Stimulated activated CD4-positive, alpha-beta T cell treated with anti-CD3 and anti-CD28 coated beads, Interleukin-15, amount 100 ng/mL, for 1 hour (primary cell): ENCODE results near the gene FGF2.
"Not testable (repeated sequence)": the region's sequence is repeated elsewhere in the genome, so short reads cannot be mapped to it uniquely, and the experiment has no call there.

ENCODE experiments used
- DNase-seq, 2 donors: peaks; one replicate each; pipeline ENCODE4 v3.0.0-alpha.2; 2020; ENCODE audit warnings: low read depth in 1 of 2, low spot score in 1 of 2

Gene FGF2

DNA sequence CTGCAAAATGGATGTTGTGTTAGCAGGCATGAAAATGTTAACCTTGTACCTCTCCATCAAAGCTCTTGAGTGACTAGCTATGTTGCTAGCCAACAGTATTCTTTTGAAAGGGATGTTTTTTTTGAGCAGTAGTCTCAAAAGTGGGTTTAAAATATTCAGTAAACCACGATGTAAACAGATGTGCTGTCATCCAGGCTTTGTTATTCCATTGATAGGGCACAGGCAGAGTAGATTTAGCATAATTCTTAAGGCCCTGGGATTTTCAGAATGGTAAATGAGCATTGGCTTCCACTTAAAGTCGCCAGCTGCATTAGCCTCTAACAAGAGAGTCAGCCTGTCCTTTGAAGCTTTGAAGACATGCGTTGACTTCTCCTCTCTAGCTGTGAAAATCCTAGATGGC is 18.4 kb downstream of the FGF2 start:
- DNase-seq: no peak

DNA sequence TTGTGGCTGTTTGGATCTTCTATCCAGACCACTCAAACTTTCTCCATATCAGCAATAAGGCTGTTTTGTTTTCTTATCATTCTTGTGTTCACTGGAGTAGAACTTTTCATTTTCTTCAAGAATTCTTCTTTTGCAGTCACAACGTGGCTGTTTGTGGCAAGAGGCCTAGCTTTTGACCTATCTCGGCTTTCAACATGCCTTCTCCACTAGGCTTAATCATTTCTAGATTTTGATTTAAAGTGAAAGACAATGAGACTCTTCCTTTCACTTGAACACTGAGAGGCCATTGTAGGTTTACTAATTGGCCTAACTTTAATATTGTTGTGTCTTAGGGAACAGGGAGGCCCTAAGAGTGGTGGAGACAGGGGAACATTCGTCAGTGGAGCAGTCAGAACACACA is 19.1 kb downstream of the FGF2 start:
- no peak for DNase-seq

DNA sequence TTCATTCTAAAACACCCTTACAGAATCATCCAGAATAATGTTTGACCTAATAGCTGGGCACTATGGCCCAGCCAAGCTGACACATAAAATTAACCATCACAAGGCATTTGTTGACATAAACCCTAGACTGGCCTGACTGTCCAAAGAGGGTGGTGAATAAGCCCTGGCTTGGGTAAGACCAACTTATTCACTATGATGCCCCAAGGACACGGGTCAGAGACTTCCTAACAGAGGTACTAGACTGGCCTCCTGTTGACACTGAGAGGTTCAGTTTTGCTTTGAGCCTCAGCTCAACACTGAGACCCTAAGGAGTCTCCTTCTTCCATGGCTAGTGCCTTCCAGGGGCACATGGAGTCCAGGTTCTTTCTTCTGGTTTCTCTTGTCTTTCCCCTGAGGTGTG is 21.3 kb downstream of the FGF2 start:
- no peak for DNase-seq

DNA sequence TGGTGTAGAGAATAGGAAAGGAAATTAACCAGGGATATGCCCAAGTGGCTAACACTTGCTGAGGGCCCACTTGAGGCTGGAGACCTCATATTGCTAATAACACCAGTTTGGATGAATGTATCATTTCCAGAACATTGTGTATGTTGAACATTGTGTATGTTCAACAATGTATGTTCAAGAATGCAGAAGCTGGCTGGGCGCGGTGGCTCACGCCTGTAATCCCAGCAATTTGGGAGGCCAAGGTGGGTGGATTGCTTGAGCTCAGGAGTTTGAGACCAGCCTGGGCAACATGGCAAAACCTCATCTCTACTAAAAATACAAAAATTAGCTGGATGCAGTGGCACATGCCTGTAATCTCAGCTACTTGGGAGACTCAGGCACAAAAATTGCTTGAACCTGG is 23.2 kb downstream of the FGF2 start:
- DNase-seq: not testable (repeated sequence)

DNA sequence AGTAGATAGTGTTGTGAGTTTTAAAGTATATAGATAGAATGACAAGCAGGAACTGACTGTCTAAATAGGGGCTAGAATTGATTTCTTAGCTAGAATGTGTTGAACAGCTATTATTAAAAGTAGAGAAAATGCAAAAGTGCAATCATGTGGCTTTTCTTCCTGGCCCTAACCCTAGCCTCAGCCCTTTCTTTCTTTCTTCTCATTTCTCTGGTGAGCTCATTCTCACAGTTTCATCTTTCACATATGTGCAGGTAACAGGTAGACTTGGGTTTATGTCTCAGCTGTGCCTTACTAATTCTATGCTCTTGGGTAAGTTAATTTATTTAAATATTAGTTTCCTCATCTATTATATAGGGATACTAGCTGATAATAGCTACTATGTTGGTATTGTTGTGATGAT is 24.9 kb downstream of the FGF2 start:
- DNase-seq: no peak

DNA sequence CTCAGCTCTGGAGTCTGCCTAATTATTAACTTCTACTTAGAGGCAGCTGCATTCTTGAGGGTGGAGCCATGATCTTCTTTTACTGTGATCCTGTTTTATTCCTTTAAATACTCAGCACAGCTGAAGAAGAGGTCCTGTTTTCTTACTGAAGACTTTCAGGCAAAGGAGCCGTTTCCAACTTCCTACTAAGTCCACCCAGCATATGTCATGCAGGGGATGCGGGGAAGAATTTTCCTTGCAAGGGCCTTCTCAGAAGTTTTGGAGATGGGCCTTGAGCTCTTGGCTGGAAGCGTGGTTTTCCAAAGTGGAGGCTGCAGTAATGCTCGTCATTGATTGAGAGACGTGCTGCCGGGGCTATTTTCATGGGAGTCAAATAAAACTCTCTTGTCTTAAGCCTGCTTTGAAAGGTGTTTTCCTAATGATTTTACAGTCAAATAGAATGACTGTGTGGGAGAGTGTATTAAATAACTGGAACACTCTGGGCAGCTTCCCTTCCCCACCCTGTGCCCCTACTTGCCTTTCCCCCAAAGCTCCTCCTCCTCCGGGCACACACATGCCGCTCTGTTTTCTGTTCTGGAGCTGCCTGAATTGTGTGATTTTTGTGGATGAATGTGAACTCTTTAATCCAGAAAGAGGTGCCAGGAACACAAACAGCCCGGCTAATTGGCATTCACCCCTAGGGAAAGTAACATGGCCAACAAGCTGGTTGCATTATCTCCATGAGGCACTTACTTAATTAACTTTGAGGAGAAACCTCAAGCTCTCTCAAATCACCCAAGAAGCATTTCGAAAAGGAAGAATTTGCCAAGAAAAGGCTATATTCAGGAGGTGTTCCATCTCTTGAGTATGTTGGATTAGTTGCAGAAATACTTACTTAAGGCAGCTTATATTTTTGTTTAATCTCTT is 28.1 kb downstream of the FGF2 start:
- DNase-seq: no peak

DNA sequence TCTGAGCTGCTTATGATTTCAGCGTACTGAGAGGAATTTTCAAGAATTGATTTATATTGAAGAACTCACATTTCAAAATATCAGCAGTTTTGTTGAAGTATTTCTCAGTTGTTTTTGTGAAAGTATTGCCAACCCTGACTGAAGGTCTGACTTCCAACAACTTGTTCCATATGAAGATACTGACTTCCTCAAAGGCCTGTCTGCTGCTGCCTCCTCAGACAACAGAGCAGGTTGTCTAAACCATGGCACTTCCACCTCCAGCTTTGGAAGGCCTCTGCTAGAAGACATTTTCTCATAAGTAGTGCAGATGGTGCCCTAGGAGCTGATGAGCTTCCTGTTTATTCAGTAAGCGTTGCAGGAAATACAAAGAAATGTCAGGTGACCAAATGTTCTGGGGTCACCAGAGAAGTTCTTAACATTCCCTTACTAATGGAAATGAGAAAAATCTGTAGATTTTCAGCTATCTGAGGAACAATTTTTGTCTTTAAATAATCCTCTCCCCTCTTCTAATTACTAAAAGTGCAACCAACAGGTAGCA is 28.8 kb downstream of the FGF2 start:
- DNase-seq: no peak

DNA sequence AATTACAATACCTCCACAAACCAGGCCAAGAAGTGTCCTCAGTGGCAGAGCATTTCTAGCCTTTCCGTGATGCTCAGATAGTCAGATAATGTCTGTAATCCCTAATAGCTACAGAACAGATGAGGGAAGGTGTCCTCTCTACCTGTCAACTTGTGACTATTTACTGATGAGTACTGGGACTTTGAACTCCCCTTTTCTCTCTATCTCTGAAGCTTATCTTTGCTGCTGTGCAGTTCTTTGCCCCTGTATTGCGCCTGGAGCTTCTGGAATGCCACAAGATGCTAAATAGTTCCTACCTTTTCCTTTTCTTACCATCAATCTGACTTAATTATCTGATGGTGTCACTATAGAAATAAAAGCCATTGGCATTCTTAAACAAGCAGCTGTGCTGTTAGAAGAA is 30.5 kb downstream of the FGF2 start:
- DNase-seq: no peak

DNA sequence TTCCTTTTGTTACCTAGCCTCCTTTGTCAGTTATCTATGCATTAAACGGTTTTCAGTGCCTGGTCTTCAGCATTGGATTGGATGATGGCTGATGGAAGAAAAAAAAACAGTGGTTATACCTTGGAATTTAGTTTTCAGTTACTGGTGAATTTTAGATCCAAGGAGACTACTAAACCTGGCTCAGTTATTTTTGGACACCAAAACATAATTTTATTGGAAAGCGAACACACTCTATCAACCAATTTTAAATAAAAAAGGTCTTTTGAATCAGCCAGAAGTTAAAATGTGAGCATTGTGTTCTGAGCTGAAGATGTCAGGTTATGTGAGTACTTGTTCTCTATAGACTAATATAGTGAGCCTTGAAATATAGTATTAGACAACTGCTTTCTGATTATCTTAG is 32.1 kb downstream of the FGF2 start:
- no peak for DNase-seq

DNA sequence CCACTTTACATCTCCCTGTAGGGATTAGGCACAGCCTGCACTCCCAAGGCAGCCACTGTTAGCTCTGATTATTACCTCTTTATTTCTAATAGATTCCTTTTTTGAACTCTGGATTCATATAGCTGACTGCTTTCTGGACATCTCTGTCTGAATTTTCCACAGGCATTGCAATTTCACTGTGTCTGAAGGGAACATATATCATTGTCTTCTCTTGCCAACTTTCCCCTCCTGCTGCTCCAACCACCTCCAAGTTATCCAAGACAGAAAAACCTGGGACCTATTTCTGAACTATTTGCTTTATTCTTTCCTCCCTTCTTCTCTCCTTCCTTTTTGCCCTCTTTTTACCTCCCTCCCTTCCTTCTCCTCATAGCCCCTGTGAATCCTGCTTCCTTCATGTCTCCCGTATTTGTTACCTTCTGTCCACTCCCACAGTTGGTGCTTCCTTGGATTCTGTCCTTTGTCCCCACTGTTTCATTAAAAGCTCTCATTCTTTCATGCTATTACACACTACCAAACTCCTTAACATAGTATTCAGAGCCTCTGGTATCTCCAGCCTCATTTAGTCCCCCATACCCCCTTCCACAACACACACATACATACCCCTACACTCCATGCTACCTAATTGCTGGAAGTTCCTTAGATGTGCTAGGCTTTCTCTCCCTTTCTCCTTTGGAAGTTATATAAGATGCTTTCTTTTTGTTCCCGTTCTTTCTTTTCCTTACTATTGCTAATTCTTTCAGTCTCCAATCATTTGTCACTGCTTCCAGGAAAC is 34.7 kb downstream of the FGF2 start:
- DNase-seq: no peak

DNA sequence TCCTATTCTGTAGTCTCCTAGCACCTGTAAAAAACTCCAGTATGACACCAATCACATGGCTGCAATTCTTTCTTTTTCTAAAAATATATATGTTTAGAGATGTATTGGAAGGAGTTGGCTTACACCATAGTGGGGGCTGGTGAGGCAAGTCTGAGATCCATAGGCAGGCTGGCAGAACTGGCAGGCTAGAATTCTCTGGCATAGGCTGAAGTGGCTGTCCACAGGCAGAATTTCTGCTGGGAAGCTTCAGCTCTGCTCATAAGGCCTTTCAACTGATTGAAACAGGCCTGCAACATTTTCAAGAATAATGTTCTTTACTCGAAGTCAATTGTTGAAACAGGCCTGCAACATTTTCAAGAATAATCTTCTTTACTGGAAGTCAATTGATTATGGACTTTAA is 37.0 kb downstream of the FGF2 start:
- no peak for DNase-seq

DNA sequence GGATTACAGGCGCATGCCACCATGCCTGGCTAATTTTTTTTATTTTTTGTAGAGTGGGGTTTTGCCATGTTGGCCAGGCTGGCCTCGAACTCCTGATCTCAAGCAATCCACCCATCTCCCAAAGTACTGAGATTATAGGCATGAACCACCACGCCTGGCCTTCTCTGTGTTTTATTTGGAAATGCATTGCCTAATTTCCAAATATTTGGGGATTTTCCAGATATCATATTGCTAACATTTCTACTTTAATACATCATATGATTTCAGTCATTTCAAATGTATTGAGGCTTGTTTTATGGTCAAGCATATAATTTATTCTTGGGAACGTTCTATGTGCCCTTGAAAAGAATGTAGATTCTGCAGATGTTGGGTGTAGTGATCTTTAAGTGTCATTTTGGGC is 38.8 kb downstream of the FGF2 start:
- DNase-seq: no peak

DNA sequence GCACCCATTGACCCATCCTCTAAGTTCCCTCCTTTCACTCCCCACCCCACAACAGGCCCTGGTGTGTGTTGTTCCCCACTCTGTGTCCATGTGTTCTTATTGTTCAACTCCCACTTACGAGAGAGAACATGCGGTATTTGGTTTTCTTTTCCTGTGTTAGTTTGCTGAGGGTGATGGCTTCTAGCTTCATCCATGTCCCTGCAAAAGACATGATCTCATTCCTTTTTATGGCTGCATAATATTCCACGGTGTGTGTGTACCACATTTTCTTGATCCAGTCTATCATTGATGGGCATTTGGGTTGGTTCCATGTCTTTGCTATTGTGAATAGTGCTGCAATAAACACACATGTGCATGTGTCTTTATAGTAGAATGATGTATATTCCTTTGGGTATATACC is 41.6 kb downstream of the FGF2 start:
- not testable (repeated sequence) for DNase-seq

DNA sequence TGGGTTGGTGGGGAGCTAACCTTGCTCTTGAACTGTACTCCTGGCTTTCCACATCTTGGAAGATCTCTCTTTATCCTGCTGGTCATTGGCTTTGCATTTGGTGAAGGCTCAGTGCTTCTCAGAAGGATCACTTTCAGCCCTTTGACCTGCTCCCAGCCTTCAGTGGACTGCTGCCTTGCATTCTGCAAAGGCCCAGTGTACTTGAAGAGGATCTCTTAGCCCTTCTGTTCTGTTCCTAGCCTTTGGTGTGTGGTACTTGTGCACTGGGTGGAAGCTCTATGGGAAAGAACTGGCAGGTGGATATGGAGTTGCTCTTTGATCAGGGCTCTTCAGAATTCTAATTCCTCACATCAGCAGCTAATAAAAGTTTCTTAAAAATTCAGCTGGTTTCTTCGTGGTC is 46.5 kb downstream of the FGF2 start:
- DNase-seq: no peak

DNA sequence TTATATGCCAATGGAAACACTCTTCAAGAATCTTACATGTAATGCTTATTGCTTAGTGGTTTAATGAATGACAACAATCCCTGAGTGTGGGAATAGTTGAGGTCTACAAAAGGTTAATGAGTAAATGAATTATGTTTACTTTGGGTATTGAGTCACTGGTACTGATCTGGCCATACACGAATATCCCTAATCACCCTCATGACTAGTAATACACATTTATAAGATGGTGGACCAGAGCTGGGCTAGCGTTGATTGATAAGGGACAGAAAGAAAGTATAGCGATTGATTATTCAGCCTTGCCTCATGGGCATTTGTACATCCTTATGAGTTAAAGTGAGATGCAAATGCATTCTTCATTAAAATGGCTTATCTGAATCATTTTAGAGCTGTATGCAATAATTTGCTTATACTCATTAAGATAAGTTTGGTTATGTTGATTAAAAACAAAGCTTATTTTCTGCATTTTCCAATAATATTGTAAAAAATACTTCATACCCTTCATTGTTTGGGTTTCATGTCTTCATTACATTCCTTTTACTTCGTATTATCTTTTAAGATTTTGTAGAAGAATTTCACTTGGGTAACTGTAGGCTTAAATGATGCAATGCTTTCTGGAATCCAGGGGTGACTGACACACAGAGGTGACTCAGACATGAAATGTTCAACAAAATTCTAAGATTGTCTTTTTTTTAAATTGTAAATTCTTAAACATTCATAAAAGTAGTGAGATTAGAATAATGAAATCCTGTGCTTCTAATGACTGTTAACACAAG is 47.4 kb downstream of the FGF2 start:
- no peak for DNase-seq

DNA sequence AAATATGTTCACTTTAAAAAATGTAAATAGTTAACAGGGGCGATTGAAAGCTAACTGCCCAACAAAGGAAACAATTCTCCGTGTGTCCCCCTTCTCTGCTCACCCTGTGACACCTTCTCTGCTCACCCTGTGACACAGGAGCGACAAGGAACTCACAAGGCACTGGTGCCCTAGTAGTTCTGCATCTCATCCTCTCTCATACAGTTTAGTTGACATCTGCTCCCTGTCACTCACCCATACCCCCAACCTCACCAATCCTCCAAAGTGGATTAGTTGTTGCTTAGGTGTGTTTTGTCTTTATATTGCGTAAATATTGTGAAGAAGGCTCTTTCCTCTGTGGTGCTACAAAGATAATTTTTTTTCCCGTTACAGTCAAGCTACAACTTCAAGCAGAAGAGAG is 49.3 kb downstream of the FGF2 start:
- no peak for DNase-seq

DNA sequence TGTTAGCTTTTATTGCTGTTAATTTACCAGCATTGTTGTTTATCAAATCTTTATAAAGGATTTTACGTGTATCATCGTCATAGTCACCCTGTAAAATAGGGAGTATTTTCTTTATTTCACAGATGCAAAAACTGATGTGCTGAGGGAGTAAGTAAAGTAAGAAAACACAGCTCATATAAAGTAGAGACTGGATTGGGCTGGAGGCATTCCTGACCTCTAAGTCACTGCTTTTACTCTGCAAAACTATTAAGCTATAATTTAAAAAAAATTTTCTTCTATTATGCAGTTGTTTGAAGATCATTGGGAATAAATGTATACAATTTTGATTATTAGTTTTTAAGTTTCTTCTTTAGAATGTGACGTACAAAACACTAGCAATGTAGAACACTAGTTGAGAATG is 49.8 kb downstream of the FGF2 start:
- no peak for DNase-seq

DNA sequence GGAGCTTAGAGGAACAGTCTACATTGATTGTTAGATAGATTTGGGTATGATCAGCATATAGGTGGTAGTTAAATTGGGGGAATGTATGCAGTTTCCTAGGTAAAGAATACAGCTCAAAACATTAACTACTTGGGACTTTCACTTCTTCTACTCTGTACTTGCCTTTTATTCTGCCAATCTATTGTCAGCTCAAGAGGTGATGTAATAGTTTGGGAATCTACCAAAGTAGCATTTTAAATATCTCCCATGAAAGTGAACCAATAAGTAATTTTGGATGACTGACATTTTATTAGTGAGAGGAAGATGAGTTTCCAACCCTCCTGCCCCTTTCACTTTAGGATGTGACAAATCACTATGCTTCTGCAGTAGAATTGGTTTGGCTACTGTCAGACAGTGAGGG is 52.4 kb downstream of the FGF2 start:
- no peak for DNase-seq

DNA sequence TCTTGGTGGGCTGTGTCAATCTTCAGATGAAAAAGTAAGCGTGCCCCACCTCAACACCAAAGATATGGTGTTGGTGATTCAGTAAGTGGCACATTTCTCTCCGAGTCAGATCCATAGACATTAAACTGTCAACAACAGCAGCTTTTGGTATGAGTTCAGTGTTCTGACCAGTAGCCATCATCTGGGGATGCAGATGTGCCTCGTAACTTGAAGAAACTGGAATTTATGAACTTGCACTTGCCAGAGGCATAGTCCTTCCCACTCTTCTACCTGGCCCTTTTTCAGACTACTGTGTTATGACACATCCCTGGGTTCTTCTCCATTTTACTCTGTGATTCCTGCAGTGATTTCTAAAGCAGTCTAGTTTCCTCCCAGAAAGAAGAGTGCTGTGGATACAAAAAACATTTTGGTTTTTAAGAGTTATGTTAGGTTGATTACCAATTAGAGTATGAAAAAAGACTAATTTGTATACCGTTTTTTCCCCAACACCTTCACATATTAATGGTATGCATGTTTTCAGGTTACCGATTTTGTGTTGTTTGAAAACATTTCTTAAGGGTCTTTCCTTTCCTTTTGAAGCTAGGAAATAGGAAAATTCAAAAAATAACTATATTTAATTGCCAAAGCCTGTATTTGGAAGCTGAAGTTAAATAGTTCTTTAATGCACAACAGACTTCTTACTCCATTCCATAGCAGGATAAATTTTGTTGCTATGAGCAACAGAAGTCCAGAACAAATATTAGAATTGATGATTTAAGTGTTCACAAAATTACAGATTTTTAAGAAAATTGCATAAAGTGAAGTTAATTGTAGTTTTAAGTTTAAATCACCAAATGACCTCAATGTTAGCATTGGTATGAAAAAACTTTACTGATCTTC is 56.5 kb downstream of the FGF2 start:
- DNase-seq: no peak

DNA sequence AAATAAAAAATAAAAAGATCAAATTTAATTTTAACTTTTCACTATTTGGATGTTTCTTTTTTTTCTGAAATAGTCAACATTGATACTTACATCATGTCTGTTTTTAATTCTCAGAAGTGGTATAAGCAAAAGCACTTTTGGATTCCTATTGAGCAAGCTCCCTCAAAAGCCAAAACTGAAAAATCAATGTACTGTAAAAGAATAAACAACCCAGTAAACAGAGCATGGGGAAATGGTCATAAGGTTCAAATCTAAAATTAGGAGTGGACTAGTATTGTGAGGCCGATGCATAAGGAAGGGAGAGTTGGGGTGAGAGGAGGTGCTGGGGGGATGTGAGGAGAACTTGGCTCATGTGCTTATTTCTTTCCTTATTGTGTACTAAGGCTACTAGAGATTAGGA is 57.9 kb downstream of the FGF2 start:
- no peak for DNase-seq

DNA sequence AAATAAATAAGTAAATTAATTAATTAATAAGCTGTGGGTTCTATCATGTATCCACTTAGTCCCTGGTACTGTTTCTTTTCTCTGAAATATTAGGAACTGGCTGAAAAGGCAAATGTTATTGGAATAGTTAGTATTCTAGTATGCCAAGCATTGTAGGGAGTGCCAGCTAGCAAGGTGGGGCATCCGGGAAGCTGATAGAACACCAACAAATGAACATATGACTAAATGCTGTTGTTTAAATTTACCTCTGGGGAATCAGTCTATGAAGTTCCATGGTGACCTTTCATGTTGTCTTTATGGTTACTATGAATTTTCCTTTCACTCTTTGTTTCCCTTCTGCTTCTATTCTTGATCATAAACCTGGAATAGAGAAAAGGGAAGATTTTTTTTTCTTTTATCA is 63.1 kb downstream of the FGF2 start:
- no peak for DNase-seq
